Ovary (tissue), 3 donors: ENCODE data around the gene BCAP29.

Experiments used
- POLR2A ChIP-seq: fragments of 450-650 bp; IDR thresholded peaks from one replicate; pipeline ENCODE4 v1.6.1; 2017; ENCODE audit warnings: antibody characterized with exemption, mild to moderate bottlenecking, moderate library complexity
- TF ChIP-seq, protein P1 (sequence below), 3 donors: fragments of 450-650 bp in 2 of 3; fragments of 200-600 bp in 1 of 3; IDR thresholded peaks; one replicate each; pipeline versions ENCODE4 v1.5.1 to v1.8.0; 2016 to 2022; ENCODE audit warnings: antibody characterized with exemption in 3 of 3, mild to moderate bottlenecking in 1 of 3
- donor health status: DM: no; HTN: no; CAD: no.

DNA sequence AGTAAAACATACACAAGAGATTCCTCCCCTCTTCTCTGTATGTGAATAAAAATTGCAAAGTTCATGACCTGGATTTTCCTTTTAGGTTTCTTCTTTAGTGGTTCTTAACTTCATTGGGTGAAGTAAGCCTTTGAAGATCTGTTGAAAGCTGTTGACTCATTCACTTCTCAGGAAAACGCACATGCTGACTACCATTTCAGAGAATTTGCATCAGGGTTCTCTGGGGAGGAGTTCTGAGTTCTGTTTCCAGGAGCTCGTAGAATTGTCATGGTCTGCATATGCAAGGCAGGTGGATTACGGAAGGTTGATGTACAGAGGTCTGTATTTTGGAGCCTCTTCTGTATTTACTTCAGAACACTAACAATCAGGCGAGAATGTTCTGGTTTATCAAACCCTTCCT, 79.6 kb downstream of the BCAP29 start:
- no peak for TF ChIP-seq POLR2A
- TF ChIP-seq, protein P1, sequence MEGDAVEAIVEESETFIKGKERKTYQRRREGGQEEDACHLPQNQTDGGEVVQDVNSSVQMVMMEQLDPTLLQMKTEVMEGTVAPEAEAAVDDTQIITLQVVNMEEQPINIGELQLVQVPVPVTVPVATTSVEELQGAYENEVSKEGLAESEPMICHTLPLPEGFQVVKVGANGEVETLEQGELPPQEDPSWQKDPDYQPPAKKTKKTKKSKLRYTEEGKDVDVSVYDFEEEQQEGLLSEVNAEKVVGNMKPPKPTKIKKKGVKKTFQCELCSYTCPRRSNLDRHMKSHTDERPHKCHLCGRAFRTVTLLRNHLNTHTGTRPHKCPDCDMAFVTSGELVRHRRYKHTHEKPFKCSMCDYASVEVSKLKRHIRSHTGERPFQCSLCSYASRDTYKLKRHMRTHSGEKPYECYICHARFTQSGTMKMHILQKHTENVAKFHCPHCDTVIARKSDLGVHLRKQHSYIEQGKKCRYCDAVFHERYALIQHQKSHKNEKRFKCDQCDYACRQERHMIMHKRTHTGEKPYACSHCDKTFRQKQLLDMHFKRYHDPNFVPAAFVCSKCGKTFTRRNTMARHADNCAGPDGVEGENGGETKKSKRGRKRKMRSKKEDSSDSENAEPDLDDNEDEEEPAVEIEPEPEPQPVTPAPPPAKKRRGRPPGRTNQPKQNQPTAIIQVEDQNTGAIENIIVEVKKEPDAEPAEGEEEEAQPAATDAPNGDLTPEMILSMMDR (IDR thresholded peaks at IDR 0.05), result no peak
